Endothelial cell of umbilical vein (primary cell): ENCODE measurements around the gene DLL3. TPM values are rescaled to one million over a fixed set of nuclear protein-coding genes. Genes with fewer than 3 reads are reported as not detected.

Experiments
- BruUV-seq: library from RNA; stranded (reverse); fragments of 400-500 nt; replicated peaks from 2 replicates; lab custom pipeline; 2021; lab: Mats Ljungman, UMichigan
- CTCF ChIA-PET: fragments of 300-600, 350-600 bp; sonication (Branson Sonifier 250); formaldehyde crosslinking; loops from one replicate; lab custom pipeline; 2021; ENCODE audit warnings: antibody characterized with exemption, inconsistent platforms; lab: Charles Lee
- POLR2A ChIA-PET: fragments of 300-600, 350-600 bp; sonication (Branson Sonifier 250); formaldehyde crosslinking; loops from one replicate; lab custom pipeline; 2021; ENCODE audit warnings: antibody characterized with exemption, inconsistent platforms; lab: Charles Lee
- DNase-seq: peaks from one replicate; pipeline ENCODE4 v3.0.0-alpha.2; 2011; ENCODE audit warnings: low read depth, low spot score
- FAIRE-seq: peaks from 2 replicates; lab custom pipeline; 2011; peaks lifted over from hg19 to GRCh38; lab: Jason Lieb, UNC
- H2AFZ ChIP-seq: 2 replicates; pipeline ENCODE4 v1.6.0; 2012; ENCODE audit warnings: low read depth, low read length, control low read depth, inconsistent platforms
- H3K27ac ChIP-seq: 2 replicates; pipeline ENCODE4 v1.5.1; 2011; ENCODE audit warnings: low read depth, mild to moderate bottlenecking, control low read depth, low read length, moderate library complexity; ENCODE audit not compliant: insufficient read depth
- H3K27me3 ChIP-seq, 2 experiments: 2 replicates each; pipeline versions ENCODE4 v1.6.0 to v1.6.1; 2011; ENCODE audit warnings: low read length in 2 of 2, mixed read lengths in 1 of 2; ENCODE audit not compliant: control insufficient read depth in 2 of 2, insufficient read depth in 2 of 2
- H3K36me3 ChIP-seq, 2 experiments: 2 replicates in 1 of 2; 3 replicates in 1 of 2; pipeline ENCODE4 v1.5.1; 2011; ENCODE audit warnings: low read length in 2 of 2, mild to moderate bottlenecking in 1 of 2, moderate library complexity in 1 of 2; ENCODE audit not compliant: control insufficient read depth in 2 of 2, insufficient read depth in 2 of 2; ENCODE audit errors: extremely low read depth in 1 of 2
- H3K4me1 ChIP-seq: 3 replicates; pipeline ENCODE4 v1.5.1; 2011; ENCODE audit warnings: mild to moderate bottlenecking, low read length; ENCODE audit not compliant: control insufficient read depth, insufficient read depth; ENCODE audit errors: extremely low read depth
- H3K4me2 ChIP-seq: 2 replicates; pipeline ENCODE4 v1.6.1; 2011; ENCODE audit warnings: low read length, control low read depth, mixed read lengths; ENCODE audit not compliant: insufficient read depth
- H3K4me3 ChIP-seq, 3 experiments: fragments of 200-600 bp in 1 of 3; sonication (generic), shearing (Covaris generic) in 1 of 3; replicated peaks in 1 of 3; 2 replicates each; pipeline ENCODE4 v1.5.1; 2011 to 2016; ENCODE audit warnings: control low read depth in 3 of 3, low read length in 3 of 3, mild to moderate bottlenecking in 2 of 3, inconsistent platforms in 1 of 3, low read depth in 1 of 3, moderate library complexity in 1 of 3; ENCODE audit not compliant: insufficient read depth in 1 of 3
- H3K79me2 ChIP-seq: 2 replicates; pipeline ENCODE4 v1.6.0; 2012; ENCODE audit warnings: low read length, inconsistent platforms; ENCODE audit not compliant: control insufficient read depth, insufficient read depth
- H3K9ac ChIP-seq: replicated peaks from 2 replicates; pipeline ENCODE3; 2011; ENCODE audit warnings: low read length, control low read depth; ENCODE audit not compliant: insufficient read depth; ENCODE audit errors: extremely low read depth
- H3K9me1 ChIP-seq: replicated peaks from 3 replicates; pipeline ENCODE4 v1.6.0; 2011; ENCODE audit warnings: mild to moderate bottlenecking, low read length; ENCODE audit not compliant: control insufficient read depth, insufficient read depth; ENCODE audit errors: extremely low read depth
- H3K9me3 ChIP-seq: replicated peaks from 2 replicates; pipeline ENCODE4 v1.5.1; 2012; ENCODE audit warnings: low read length, inconsistent platforms; ENCODE audit not compliant: control insufficient read depth, insufficient read depth
- H4K20me1 ChIP-seq: replicated peaks from 2 replicates; pipeline ENCODE3; 2011; ENCODE audit warnings: mild to moderate bottlenecking, low read length; ENCODE audit not compliant: control insufficient read depth, insufficient read depth; ENCODE audit errors: extremely low read depth
- CTCF ChIP-seq, 2 donors: IDR thresholded peaks; 1 replicate in 1 of 2; 2 replicates in 1 of 2; pipeline ENCODE4 v1.5.1; 2011; ENCODE audit warnings: low read length in 2 of 2, mild to moderate bottlenecking in 2 of 2, moderate library complexity in 2 of 2, control low read depth in 1 of 2, inconsistent platforms in 1 of 2, low read depth in 1 of 2; ENCODE audit not compliant: insufficient read depth in 1 of 2; ENCODE audit errors: extremely low read depth in 1 of 2
- EZH2 ChIP-seq: IDR thresholded peaks from 2 replicates; pipeline ENCODE4 v1.6.1; 2012; ENCODE audit warnings: borderline replicate concordance, low read depth, mild to moderate bottlenecking, moderate library complexity, low read length, inconsistent platforms; ENCODE audit not compliant: severe bottlenecking
- FOS ChIP-seq: IDR thresholded peaks from 2 replicates; pipeline ENCODE4 v1.6.1; 2011; ENCODE audit warnings: mild to moderate bottlenecking, low read length, moderate library complexity, borderline replicate concordance; ENCODE audit not compliant: insufficient read depth
- GATA2 ChIP-seq: IDR thresholded peaks from 2 replicates; pipeline ENCODE4 v1.7.0; 2011; ENCODE audit warnings: low read depth, mild to moderate bottlenecking, moderate library complexity, mixed read lengths, low read length; ENCODE audit not compliant: insufficient read length, insufficient read depth
- JUN ChIP-seq: IDR thresholded peaks from 2 replicates; pipeline ENCODE4 v1.6.1; 2011; ENCODE audit warnings: borderline replicate concordance, low read depth; ENCODE audit not compliant: insufficient read length, insufficient read depth
- MYC ChIP-seq: IDR thresholded peaks from one replicate; pipeline ENCODE4 v1.6.1; 2011; ENCODE audit warnings: mild to moderate bottlenecking, low read depth, low read length
- POLR2A ChIP-seq: IDR thresholded peaks from 2 replicates; pipeline ENCODE4 v1.6.1; 2012; ENCODE audit warnings: low read depth, mild to moderate bottlenecking, control low read depth, low read length
- POLR2AphosphoS5 ChIP-seq: IDR thresholded peaks from 2 replicates; pipeline ENCODE4 v1.6.1; 2012; ENCODE audit warnings: low read depth, mild to moderate bottlenecking, control low read depth, low read length, moderate library complexity; ENCODE audit not compliant: insufficient read depth
- dilution Hi-C: fragments of 300-500 bp; cut with MboI; formaldehyde crosslinking; loops from one replicate; pipeline ENCODE4 v1.15.0; 2019; ENCODE audit warnings: low sequenced_read_pairs; ENCODE audit not compliant: extremely low pct_ligation_motif_present
- intact Hi-C: fragments of 100-400 bp; cut with micrococcal nuclease; formaldehyde crosslinking; loops from one replicate; pipeline ENCODE4 v1.10.0; 2022
- polyA plus RNA-seq, 4 experiments: library from polyadenylated mRNA; depleted of rRNA in 3 of 4; stranded (reverse) in 3 of 4; unstranded in 1 of 4; fragments of >200 nt; gene quantifications; 2 replicates each; pipeline versions ENCODE4 v1.2.1 to v1.2.3, GENCODE V29; 2011 to 2012; ENCODE audit warnings: missing spikeins in 1 of 4
- total RNA-seq: library from RNA; stranded (reverse); gene quantifications from 2 replicates; pipeline ENCODE4 v1.2.3, GENCODE V29; 2021
- TF ChIP-seq, protein P1 (sequence below): IDR thresholded peaks from 2 replicates; pipeline ENCODE4 v1.6.1; 2011; ENCODE audit not compliant: insufficient read depth, insufficient read length

DLL3 gene
- total and polyA plus RNA-seq, 2 donors (not counting 3 experiments of a cell fraction or from before 2014, with no cell fraction given) = 0.40 to 0.73 TPM

GRCh38 chr19:39540333-39540673, 41.6 kb downstream of the DLL3 start:
- dilution Hi-C loops = no loop called here
- Histone ChIP-seq H3K79me2 (peaks cover 11% of the 10 kb centered on the region), H3K27ac (no peak overlapping the region), H3K36me3 (no peaks in the 10 kb centered on the region), H3K9me3 (no peaks in the 10 kb centered on the region), H3K27me3 (no peaks in the 10 kb centered on the region), H3K9me1 (no peaks in the 10 kb centered on the region), H3K4me3 (peak overlapping the region in 1 of 3 experiments; percentile 3), H3K9ac (no peak overlapping the region), H3K4me2 (peak overlapping the region; percentile 5), H3K4me1 (peaks cover 25% of the 10 kb centered on the region), H4K20me1 (peaks cover 4% of the 10 kb centered on the region), H2AFZ (peak overlapping the region; percentile 32)
- no TSS peak for BruUV-seq
- FAIRE-seq = no peak
- no peak for TF ChIP-seq GATA2
- no peak for TF ChIP-seq FOS
- TF ChIP-seq, protein P1, sequence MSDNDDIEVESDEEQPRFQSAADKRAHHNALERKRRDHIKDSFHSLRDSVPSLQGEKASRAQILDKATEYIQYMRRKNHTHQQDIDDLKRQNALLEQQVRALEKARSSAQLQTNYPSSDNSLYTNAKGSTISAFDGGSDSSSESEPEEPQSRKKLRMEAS = no peak
- TF ChIP-seq MYC = no peak
- TF ChIP-seq JUN = no peak
- no peak for TF ChIP-seq EZH2
- TF ChIP-seq CTCF (IDR thresholded peaks at IDR 0.05; ENCODE audit: extremely low read depth in 1 of 2, insufficient read depth in 1 of 2, low read depth in 1 of 2, low read length in 2 of 2) = no peak
- no peak for TF ChIP-seq POLR2AphosphoS5
- no peak for TF ChIP-seq POLR2A
- POLR2A ChIA-PET = no interaction called here
- CTCF ChIA-PET = interaction anchor here (1.0 to 2.1 kb wide), 4 partner anchors 10 to 100 kb away, joined by 3 to 8 read pairs (median 8); no protein-coding TSS in a partner anchor
- no peak for DNase-seq
- intact Hi-C loops = no loop called here
